K562 (cell line): Measurements from ENCODE around the gene DPY19L1. TPM values are rescaled to one million over a fixed set of nuclear protein-coding genes. Genes with fewer than 3 reads are reported as not detected.

ENCODE experiments used
- ARID1B ChIP-seq: fragments of 450-650 bp; IDR thresholded peaks from 2 replicates; pipeline ENCODE4 v1.6.1; 2016; ENCODE audit warnings: antibody characterized with exemption, mild to moderate bottlenecking, inconsistent platforms
- ATF7 ChIP-seq: fragments of 450-650 bp; IDR thresholded peaks from 2 replicates; pipeline ENCODE4 v1.7.1; 2014; ENCODE audit warnings: mild to moderate bottlenecking, moderate library complexity
- FOXP1 ChIP-seq: sonication (generic); formaldehyde crosslinking; IDR thresholded peaks from 2 replicates; pipeline ENCODE4 v1.8.0; 2022; ENCODE audit warnings: mild to moderate bottlenecking, missing genetic modification reagents
- HDAC1 ChIP-seq, 2 experiments: fragments of 450-650 bp; IDR thresholded peaks; 2 replicates each; pipeline ENCODE4 v1.6.1; 2016 to 2017; ENCODE audit warnings: inconsistent platforms in 1 of 2, mild to moderate bottlenecking in 1 of 2, moderate library complexity in 1 of 2
- MAZ ChIP-seq, 2 experiments: fragments of 450-650 bp in 1 of 2; sonication (generic) in 1 of 2; formaldehyde crosslinking; IDR thresholded peaks in 1 of 2; conservative IDR thresholded peaks in 1 of 2; 2 replicates each; pipeline versions ENCODE4 v1.4.0 to v1.5.0; 2020; ENCODE audit warnings: mild to moderate bottlenecking in 1 of 2, missing genetic modification reagents in 1 of 2
- NFIC ChIP-seq: fragments of 450-650 bp; IDR thresholded peaks from 2 replicates; pipeline ENCODE4 v1.6.1; 2017; ENCODE audit warnings: mild to moderate bottlenecking, inconsistent platforms
- POLR2G ChIP-seq: fragments of 200-400 bp; formaldehyde crosslinking; IDR thresholded peaks from 2 replicates; pipeline ENCODE4 v1.6.1; 2017; ENCODE audit warnings: low read depth, mild to moderate bottlenecking, antibody characterized with exemption, low read length, moderate library complexity
- PPARD ChIP-seq: fragments of 250-450 bp; sonication (Bioruptor Pico); IDR thresholded peaks from 2 replicates; pipeline ENCODE4 v1.8.0; 2022; ENCODE audit warnings: inconsistent platforms, mild to moderate bottlenecking, moderate library complexity
- SLC30A9 ChIP-seq: fragments of 250-450 bp; sonication (Bioruptor Pico); IDR thresholded peaks from 2 replicates; pipeline ENCODE4 v1.8.0; 2022; ENCODE audit warnings: mild to moderate bottlenecking, moderate library complexity
- SRF ChIP-seq, 2 experiments: fragments of 250-450, 450-650 bp in 1 of 2; sonication (Bioruptor Pico) in 1 of 2; sonication (generic) in 1 of 2; formaldehyde crosslinking; IDR thresholded peaks; 2 replicates each; pipeline versions ENCODE4 v1.5.0 to v1.5.1; 2020 to 2022; ENCODE audit warnings: mild to moderate bottlenecking in 1 of 2, missing genetic modification reagents in 1 of 2
- U2AF2 ChIP-seq: fragments of 200-400 bp; formaldehyde crosslinking; optimal IDR thresholded peaks from 2 replicates; pipeline ENCODE3; 2017; ENCODE audit warnings: low read depth, mild to moderate bottlenecking, low read length
- XRCC5 ChIP-seq: fragments of 200-400 bp; formaldehyde crosslinking; IDR thresholded peaks from 2 replicates; pipeline ENCODE4 v1.6.1; 2017; ENCODE audit warnings: low read depth, mild to moderate bottlenecking, low read length
- ZBTB1 ChIP-seq: sonication (generic); formaldehyde crosslinking; IDR thresholded peaks from 2 replicates; pipeline ENCODE4 v1.8.1; 2023; ENCODE audit warnings: missing genetic modification reagents, low read depth, mild to moderate bottlenecking, borderline replicate concordance
- ZBTB7A ChIP-seq: IDR thresholded peaks from 2 replicates; pipeline ENCODE4 v1.6.1; 2011; ENCODE audit warnings: low read depth, mild to moderate bottlenecking, low read length, moderate library complexity, borderline replicate concordance; ENCODE audit not compliant: control insufficient read depth
- ZNF197 ChIP-seq: fragments of 200-800 bp; sonication (Bioruptor generic); IDR thresholded peaks from 2 replicates; pipeline ENCODE4 v1.6.1; 2016; ENCODE audit warnings: low read depth, missing genetic modification characterization, missing compliant biosample characterization
- ZNF232 ChIP-seq: sonication (generic); formaldehyde crosslinking; IDR thresholded peaks from 2 replicates; pipeline ENCODE4 v1.8.0; 2022; ENCODE audit warnings: mild to moderate bottlenecking, missing genetic modification reagents
- ZNF668 ChIP-seq: fragments of 250-450 bp; sonication (Bioruptor Pico); IDR thresholded peaks from 2 replicates; pipeline ENCODE4 v1.8.0; 2022; ENCODE audit warnings: mild to moderate bottlenecking, inconsistent platforms
- polyA plus RNA-seq, 8 experiments: library from polyadenylated mRNA; depleted of rRNA in 4 of 8; stranded (reverse) in 5 of 8; unstranded in 3 of 8; fragments of >200 nt; fragmentation: Nextera tagmentation in 2 of 8; fragmentation: Illumina TruSeq in 1 of 8; extraction: Ambion mirVana in 2 of 8; extraction: Trizol in 1 of 8; gene quantifications; 2 replicates each; pipeline versions ENCODE4 v1.2.1 to v1.2.3, GENCODE V29; 2011 to 2014; ENCODE audit warnings: inconsistent platforms in 1 of 8, missing spikeins in 1 of 8
- total RNA-seq, 7 experiments: library from RNA; depleted of rRNA in 6 of 7; stranded (reverse); fragments of >200 nt in 6 of 7; fragmentation: Illumina TruSeq in 2 of 7; extraction: Trizol in 2 of 7; gene quantifications; 2 replicates each; pipeline versions ENCODE4 v1.2.1 to v1.2.3, GENCODE V29; 2011 to 2021; ENCODE audit warnings: low replicate concordance in 1 of 7
- TF ChIP-seq, protein P1 (sequence below): fragments of 450-650 bp; formaldehyde crosslinking; IDR thresholded peaks from 2 replicates; pipeline ENCODE4 v1.4.0; 2020; ENCODE audit warnings: mild to moderate bottlenecking, moderate library complexity
- TF ChIP-seq, protein P2 (sequence below): sonication (generic); formaldehyde crosslinking; IDR thresholded peaks from 2 replicates; pipeline ENCODE4 v1.8.1; 2023; ENCODE audit warnings: mild to moderate bottlenecking, missing genetic modification reagents
- TF ChIP-seq, protein P3 (sequence below): fragments of 250-450 bp; sonication (Bioruptor Pico); IDR thresholded peaks from 2 replicates; pipeline ENCODE4 v1.5.0; 2020; ENCODE audit warnings: mild to moderate bottlenecking
- TF ChIP-seq, protein P4 (sequence below): IDR thresholded peaks from 2 replicates; pipeline ENCODE4 v1.6.1; 2016; ENCODE audit warnings: missing genetic modification characterization, missing compliant biosample characterization

The DPY19L1 gene
- total and polyA plus RNA-seq, 9 of the 15 experiments (the other 6 are each of a cell fraction or from before 2014, with no cell fraction given): 4.0 to 34.3 (median 22.1) TPM

DNA sequence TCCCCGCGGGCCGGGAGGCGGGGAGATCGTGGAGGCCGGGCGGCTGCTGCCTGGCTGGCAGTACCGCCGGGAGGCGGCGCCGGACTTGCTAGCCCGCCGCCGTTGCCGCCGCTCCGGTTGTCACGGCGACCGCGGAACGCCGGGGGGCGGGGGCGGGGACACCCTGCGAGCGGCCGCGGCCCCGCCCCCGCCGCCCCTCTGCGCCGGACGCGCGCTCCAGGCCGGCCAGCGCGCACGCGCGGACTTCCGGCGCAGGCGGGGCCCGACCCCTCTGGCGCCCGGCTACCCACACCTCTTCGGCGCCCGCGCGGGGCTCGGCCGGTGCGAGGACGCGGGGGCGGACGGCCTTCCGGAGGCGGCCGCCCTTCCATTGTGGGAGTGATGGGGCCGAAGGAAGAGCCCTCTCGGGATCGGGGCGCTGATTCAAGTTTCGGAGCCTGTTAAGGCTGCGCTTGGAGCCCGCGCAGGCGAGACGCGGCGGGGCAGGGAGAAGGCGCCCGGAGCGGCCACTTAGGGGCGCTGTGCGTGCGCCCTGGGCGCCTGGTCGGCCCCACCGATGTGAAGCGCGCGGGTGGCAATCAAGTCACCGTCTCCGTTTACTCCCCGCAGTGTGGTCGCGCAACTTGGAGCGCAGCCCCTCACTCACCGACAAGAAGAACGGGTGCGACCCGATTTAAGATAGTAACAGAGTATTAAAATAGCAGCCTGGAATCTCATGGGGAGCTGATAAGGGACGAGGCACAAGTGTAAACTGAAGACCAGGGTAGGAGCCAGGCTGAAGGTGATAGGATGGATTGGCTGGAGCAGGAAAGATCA is 449 bp upstream of the DPY19L1 start (continued):
- TF ChIP-seq, protein P1, sequence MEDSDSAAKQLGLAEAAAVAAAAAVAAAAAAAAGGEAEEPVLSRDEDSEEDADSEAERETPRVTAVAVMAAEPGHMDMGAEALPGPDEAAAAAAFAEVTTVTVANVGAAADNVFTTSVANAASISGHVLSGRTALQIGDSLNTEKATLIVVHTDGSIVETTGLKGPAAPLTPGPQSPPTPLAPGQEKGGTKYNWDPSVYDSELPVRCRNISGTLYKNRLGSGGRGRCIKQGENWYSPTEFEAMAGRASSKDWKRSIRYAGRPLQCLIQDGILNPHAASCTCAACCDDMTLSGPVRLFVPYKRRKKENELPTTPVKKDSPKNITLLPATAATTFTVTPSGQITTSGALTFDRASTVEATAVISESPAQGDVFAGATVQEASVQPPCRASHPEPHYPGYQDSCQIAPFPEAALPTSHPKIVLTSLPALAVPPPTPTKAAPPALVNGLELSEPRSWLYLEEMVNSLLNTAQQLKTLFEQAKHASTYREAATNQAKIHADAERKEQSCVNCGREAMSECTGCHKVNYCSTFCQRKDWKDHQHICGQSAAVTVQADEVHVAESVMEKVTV (CRISPR knock-in tag): peak; percentile 56
- TF ChIP-seq, protein P2, sequence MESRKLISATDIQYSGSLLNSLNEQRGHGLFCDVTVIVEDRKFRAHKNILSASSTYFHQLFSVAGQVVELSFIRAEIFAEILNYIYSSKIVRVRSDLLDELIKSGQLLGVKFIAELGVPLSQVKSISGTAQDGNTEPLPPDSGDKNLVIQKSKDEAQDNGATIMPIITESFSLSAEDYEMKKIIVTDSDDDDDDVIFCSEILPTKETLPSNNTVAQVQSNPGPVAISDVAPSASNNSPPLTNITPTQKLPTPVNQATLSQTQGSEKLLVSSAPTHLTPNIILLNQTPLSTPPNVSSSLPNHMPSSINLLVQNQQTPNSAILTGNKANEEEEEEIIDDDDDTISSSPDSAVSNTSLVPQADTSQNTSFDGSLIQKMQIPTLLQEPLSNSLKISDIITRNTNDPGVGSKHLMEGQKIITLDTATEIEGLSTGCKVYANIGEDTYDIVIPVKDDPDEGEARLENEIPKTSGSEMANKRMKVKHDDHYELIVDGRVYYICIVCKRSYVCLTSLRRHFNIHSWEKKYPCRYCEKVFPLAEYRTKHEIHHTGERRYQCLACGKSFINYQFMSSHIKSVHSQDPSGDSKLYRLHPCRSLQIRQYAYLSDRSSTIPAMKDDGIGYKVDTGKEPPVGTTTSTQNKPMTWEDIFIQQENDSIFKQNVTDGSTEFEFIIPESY (CRISPR knock-in tag): peak; percentile 49; the same call in 1 of the 2 replicates
- TF ChIP-seq U2AF2: no peak
- peak; percentile 62 for TF ChIP-seq ATF7
- TF ChIP-seq ZNF232 (CRISPR knock-in tag): no peak
- peak; percentile 83 for TF ChIP-seq POLR2G
- peak; percentile 65 for TF ChIP-seq ZBTB7A
- no peak for TF ChIP-seq FOXP1 (CRISPR knock-in tag)
- no peak for TF ChIP-seq ZNF197 (CRISPR knock-in tag)
- TF ChIP-seq, protein P3, sequence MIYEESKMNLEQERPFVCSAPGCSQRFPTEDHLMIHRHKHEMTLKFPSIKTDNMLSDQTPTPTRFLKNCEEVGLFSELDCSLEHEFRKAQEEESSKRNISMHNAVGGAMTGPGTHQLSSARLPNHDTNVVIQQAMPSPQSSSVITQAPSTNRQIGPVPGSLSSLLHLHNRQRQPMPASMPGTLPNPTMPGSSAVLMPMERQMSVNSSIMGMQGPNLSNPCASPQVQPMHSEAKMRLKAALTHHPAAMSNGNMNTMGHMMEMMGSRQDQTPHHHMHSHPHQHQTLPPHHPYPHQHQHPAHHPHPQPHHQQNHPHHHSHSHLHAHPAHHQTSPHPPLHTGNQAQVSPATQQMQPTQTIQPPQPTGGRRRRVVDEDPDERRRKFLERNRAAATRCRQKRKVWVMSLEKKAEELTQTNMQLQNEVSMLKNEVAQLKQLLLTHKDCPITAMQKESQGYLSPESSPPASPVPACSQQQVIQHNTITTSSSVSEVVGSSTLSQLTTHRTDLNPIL: no peak
- TF ChIP-seq ARID1B: no peak
- TF ChIP-seq PPARD (CRISPR knock-in tag): no peak
- no peak for TF ChIP-seq SRF (CRISPR knock-in tag; IDR thresholded peaks at IDR 0.05)
- peak; percentile 69 for TF ChIP-seq MAZ (CRISPR knock-in tag; conservative IDR thresholded peaks at IDR 0.05 in 1 of 2, IDR thresholded peaks at IDR 0.05 in 1 of 2)
- TF ChIP-seq SLC30A9 (CRISPR knock-in tag): no peak
- TF ChIP-seq NFIC: 0 out of 2 replicates have a peak, but pooled peaks have one; percentile 4
- peak; percentile 74; the same call in 1 of the 2 replicates for TF ChIP-seq XRCC5
- TF ChIP-seq, protein P4, sequence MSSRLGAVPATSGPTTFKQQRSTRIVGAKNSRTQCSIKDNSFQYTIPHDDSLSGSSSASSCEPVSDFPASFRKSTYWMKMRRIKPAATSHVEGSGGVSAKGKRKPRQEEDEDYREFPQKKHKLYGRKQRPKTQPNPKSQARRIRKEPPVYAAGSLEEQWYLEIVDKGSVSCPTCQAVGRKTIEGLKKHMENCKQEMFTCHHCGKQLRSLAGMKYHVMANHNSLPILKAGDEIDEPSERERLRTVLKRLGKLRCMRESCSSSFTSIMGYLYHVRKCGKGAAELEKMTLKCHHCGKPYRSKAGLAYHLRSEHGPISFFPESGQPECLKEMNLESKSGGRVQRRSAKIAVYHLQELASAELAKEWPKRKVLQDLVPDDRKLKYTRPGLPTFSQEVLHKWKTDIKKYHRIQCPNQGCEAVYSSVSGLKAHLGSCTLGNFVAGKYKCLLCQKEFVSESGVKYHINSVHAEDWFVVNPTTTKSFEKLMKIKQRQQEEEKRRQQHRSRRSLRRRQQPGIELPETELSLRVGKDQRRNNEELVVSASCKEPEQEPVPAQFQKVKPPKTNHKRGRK (tag): no peak
- TF ChIP-seq ZNF668: no peak
- TF ChIP-seq ZBTB1 (CRISPR knock-in tag): 0 out of 2 replicates have a peak, but pooled peaks have one; percentile 50
- 0 out of 4 replicates have a peak, but pooled peaks of 1 of the 2 experiments have one; percentile 24 for TF ChIP-seq HDAC1 (IDR thresholded peaks at IDR 0.05)
